Nephron progenitor cell (in vitro differentiated cells): Measurements from ENCODE around the gene GRIN2D.

Source experiments
- DNase-seq: peaks from one replicate; pipeline ENCODE4 v3.0.0; 2021
- H3K27ac Mint-ChIP-seq: 2 replicates; pipeline ENCODE4 v1.8.0; 2021; ENCODE audit warnings: mild to moderate bottlenecking, moderate library complexity, mixed read lengths
- H3K27me3 Mint-ChIP-seq: 2 replicates; pipeline ENCODE4 v1.8.0; 2021; ENCODE audit warnings: mild to moderate bottlenecking, low read depth, mixed read lengths; ENCODE audit not compliant: poor library complexity
- H3K36me3 Mint-ChIP-seq: 2 replicates; pipeline ENCODE4 v1.8.0; 2021; ENCODE audit warnings: low read depth, mixed read lengths
- H3K4me1 Mint-ChIP-seq: 2 replicates; pipeline ENCODE4 v1.8.0; 2021; ENCODE audit warnings: mixed read lengths
- H3K4me3 Mint-ChIP-seq: 2 replicates; pipeline ENCODE4 v1.8.0; 2021; ENCODE audit warnings: mild to moderate bottlenecking, moderate library complexity, mixed read lengths
- H3K9me3 Mint-ChIP-seq: 2 replicates; pipeline ENCODE4 v1.8.0; 2021; ENCODE audit warnings: mild to moderate bottlenecking, moderate library complexity, mixed read lengths
- TF ChIP-seq, protein P1 (sequence below): fragments of 200-600 bp; sonication (generic); IDR thresholded peaks from 2 replicates; pipeline ENCODE4 v1.5.0; 2021; ENCODE audit warnings: antibody characterized with exemption

The GRIN2D gene

DNA sequence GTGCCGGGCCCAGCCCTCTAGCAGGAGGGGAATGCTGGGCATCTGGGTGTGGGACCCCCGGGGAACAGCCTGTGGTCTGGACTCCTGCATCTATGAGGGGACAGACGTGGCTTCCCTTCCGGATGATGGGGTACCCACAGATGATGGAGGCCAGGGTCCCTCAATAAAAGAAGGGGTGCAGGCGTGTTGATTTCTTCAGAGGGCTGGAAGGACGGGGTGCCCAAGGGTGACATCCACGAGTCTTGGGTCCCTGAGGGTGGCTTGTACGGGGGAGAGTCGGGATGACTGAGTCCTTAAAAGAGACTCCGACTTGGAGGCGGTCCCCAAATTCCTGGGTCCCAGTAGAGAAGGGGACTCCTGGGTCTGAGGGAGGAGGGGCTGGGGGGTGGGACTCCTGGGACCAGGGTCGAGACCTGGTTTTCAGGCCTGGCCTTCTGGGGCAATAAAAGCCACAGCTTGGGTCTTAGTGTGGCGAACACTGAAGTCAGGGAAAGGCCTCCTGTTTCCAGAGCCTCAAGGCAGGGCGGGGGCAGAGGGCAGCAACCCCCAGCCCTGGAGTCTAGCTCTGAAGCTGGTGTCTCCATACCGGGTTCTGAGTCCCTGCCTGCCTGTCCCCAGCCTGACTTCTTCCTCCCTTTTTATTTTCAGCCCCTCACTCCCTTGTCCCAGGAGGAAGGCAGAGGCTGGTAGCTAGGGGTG is 459 bp upstream of the GRIN2D start:
- H3K27me3 Mint-ChIP-seq, result peaks cover 26% of the 10 kb centered on the region
- H3K27ac Mint-ChIP-seq, result no peak overlapping the region
- H3K9me3 Mint-ChIP-seq, result no peaks in the 10 kb centered on the region
- peaks cover 9% of the 10 kb centered on the region for H3K36me3 Mint-ChIP-seq
- no peak for DNase-seq
- peaks cover 71% of the 10 kb centered on the region for H3K4me1 Mint-ChIP-seq
- TF ChIP-seq, protein P1, sequence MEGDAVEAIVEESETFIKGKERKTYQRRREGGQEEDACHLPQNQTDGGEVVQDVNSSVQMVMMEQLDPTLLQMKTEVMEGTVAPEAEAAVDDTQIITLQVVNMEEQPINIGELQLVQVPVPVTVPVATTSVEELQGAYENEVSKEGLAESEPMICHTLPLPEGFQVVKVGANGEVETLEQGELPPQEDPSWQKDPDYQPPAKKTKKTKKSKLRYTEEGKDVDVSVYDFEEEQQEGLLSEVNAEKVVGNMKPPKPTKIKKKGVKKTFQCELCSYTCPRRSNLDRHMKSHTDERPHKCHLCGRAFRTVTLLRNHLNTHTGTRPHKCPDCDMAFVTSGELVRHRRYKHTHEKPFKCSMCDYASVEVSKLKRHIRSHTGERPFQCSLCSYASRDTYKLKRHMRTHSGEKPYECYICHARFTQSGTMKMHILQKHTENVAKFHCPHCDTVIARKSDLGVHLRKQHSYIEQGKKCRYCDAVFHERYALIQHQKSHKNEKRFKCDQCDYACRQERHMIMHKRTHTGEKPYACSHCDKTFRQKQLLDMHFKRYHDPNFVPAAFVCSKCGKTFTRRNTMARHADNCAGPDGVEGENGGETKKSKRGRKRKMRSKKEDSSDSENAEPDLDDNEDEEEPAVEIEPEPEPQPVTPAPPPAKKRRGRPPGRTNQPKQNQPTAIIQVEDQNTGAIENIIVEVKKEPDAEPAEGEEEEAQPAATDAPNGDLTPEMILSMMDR, result no peak
- peak overlapping the region; percentile 86 for H3K4me3 Mint-ChIP-seq

- no peak for DNase-seq
- H3K27me3 Mint-ChIP-seq, result peaks cover 27% of the 10 kb centered on the region
- no peaks in the 10 kb centered on the region for H3K9me3 Mint-ChIP-seq
- TF ChIP-seq, protein P1, result no peak
- H3K4me1 Mint-ChIP-seq, result peaks cover 66% of the 10 kb centered on the region
- peak overlapping the region; percentile 86 for H3K4me3 Mint-ChIP-seq
- H3K27ac Mint-ChIP-seq, result peak overlapping the region; percentile 14
- H3K36me3 Mint-ChIP-seq, result no peaks in the 10 kb centered on the region
These were observed 1.1 kb downstream of the GRIN2D start for GRCh38 chr19:48394331-48395169.

- TF ChIP-seq, protein P1, result no peak
- Mint-ChIP-seq H3K27me3 (peaks cover 27% of the 10 kb centered on the region), H3K9me3 (no peaks in the 10 kb centered on the region), H3K27ac (no peak overlapping the region), H3K4me3 (peak overlapping the region; percentile 86), H3K36me3 (no peaks in the 10 kb centered on the region), H3K4me1 (peaks cover 67% of the 10 kb centered on the region)
- DNase-seq, result no peak
These were observed 1.6 kb downstream of the GRIN2D start for GRCh38 chr19:48395170-48395455.

- no peaks in the 10 kb centered on the region for H3K9me3 Mint-ChIP-seq
- peaks cover 70% of the 10 kb centered on the region for H3K4me1 Mint-ChIP-seq
- H3K4me3 Mint-ChIP-seq, result peak overlapping the region; percentile 86
- peaks cover 27% of the 10 kb centered on the region for H3K27me3 Mint-ChIP-seq
- TF ChIP-seq, protein P1, result no peak
- H3K27ac Mint-ChIP-seq, result no peak overlapping the region
- DNase-seq, result no peak
- no peaks in the 10 kb centered on the region for H3K36me3 Mint-ChIP-seq
These were observed 2.0 kb downstream of the GRIN2D start for GRCh38 chr19:48395499-48395898.

DNA sequence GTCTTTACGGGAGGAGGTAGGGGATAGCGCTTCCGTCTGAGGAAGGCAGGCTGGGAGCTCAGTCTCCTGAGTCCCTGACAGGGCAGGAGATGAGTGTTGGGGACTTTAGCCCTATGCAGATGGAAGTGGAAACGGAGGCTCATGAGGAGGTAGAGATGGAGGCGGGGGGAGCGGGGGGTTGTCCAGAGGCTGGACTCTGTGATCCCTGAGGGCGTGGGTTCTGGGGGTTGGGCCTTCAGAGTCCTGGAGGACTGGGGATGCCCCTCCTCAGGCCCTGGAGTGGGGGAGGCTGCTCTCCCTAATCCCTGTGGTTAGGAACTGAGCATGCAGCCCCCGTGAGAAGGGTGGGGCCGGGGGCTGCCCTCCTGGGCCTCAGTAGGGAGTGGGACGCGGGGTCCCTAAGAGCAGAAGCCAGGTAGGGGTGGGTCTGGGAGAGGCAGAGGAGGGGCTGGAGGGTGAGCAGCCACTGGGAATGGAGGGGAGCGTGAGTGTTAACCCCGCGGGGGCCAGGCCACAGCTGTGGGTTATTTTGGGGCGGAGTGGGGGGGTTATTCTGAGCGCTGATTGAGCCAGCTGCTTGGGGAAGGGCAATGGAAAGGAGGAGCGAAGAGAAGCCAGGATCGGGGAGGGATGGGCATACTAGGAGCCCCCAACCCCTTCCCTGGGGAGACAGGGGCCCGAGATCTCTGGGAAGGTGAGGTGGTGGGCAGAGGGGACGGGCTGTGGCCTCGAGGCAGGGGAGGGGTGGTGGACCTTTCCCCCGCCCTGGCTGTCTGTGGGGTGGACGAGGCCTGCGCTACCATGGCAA is 2.8 kb downstream of the GRIN2D start:
- Mint-ChIP-seq H3K36me3 (no peaks in the 10 kb centered on the region), H3K27ac (no peak overlapping the region), H3K27me3 (peaks cover 27% of the 10 kb centered on the region), H3K9me3 (no peaks in the 10 kb centered on the region), H3K4me3 (peak overlapping the region; percentile 86), H3K4me1 (peaks cover 78% of the 10 kb centered on the region)
- TF ChIP-seq, protein P1, result no peak
- no peak for DNase-seq
